ENCODE measurements around the gene BGN.

BGN gene

GRCh38 chrX:153511784-153512500 is 17.2 kb downstream of the BGN start:
- TF ChIP-seq FOXM1 (IDR thresholded peaks at IDR 0.05; ENCODE audit: borderline replicate concordance, low read depth) (no peak), TEAD4 (IDR thresholded peaks at IDR 0.05) (no peak), TCF12 (IDR thresholded peaks at IDR 0.05; ENCODE audit: low read depth) (no peak), MAX (IDR thresholded peaks at IDR 0.05) (no peak), TAF1 (IDR thresholded peaks at IDR 0.05; ENCODE audit: low read depth) (no peak), ZBTB7A (IDR thresholded peaks at IDR 0.05; ENCODE audit: low read depth) (no peak), CEBPB (IDR thresholded peaks at IDR 0.05) (no peak), EP300 (IDR thresholded peaks at IDR 0.05; ENCODE audit: borderline replicate concordance) (no peak), EGR1 (IDR thresholded peaks at IDR 0.05) (no peak)
- TF ChIP-seq, protein P1, sequence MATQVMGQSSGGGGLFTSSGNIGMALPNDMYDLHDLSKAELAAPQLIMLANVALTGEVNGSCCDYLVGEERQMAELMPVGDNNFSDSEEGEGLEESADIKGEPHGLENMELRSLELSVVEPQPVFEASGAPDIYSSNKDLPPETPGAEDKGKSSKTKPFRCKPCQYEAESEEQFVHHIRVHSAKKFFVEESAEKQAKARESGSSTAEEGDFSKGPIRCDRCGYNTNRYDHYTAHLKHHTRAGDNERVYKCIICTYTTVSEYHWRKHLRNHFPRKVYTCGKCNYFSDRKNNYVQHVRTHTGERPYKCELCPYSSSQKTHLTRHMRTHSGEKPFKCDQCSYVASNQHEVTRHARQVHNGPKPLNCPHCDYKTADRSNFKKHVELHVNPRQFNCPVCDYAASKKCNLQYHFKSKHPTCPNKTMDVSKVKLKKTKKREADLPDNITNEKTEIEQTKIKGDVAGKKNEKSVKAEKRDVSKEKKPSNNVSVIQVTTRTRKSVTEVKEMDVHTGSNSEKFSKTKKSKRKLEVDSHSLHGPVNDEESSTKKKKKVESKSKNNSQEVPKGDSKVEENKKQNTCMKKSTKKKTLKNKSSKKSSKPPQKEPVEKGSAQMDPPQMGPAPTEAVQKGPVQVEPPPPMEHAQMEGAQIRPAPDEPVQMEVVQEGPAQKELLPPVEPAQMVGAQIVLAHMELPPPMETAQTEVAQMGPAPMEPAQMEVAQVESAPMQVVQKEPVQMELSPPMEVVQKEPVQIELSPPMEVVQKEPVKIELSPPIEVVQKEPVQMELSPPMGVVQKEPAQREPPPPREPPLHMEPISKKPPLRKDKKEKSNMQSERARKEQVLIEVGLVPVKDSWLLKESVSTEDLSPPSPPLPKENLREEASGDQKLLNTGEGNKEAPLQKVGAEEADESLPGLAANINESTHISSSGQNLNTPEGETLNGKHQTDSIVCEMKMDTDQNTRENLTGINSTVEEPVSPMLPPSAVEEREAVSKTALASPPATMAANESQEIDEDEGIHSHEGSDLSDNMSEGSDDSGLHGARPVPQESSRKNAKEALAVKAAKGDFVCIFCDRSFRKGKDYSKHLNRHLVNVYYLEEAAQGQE (IDR thresholded peaks at IDR 0.05; ENCODE audit: low read depth): no peak
- TF ChIP-seq, protein P2, sequence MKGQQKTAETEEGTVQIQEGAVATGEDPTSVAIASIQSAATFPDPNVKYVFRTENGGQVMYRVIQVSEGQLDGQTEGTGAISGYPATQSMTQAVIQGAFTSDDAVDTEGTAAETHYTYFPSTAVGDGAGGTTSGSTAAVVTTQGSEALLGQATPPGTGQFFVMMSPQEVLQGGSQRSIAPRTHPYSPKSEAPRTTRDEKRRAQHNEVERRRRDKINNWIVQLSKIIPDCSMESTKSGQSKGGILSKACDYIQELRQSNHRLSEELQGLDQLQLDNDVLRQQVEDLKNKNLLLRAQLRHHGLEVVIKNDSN (IDR thresholded peaks at IDR 0.05): no peak

DNA sequence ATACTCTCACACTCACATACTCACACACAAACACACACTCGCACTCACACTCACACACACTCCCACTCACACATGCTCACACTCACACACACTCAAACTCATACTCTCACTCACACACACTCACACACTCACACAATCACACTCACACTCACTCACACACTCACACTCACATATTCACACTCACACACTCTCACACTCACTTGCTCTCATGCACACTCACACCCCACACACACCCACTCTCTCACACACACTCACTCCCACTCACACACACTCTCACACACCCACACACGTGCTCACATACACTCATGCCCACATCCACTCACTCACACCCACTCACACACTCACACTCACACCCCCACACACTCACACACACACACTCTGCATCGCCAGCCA is 17.7 kb downstream of the BGN start:
- TF ChIP-seq, protein P1 (IDR thresholded peaks at IDR 0.05; ENCODE audit: low read depth): no peak
- no peak for TF ChIP-seq CREB1 (IDR thresholded peaks at IDR 0.05; ENCODE audit: low read depth)
- TF ChIP-seq YY1 (IDR thresholded peaks at IDR 0.05; ENCODE audit: low read depth): no peak
- TF ChIP-seq FOXM1 (IDR thresholded peaks at IDR 0.05; ENCODE audit: borderline replicate concordance, low read depth): no peak
- TF ChIP-seq TAF1 (IDR thresholded peaks at IDR 0.05; ENCODE audit: low read depth): no peak
- TF ChIP-seq MAX (IDR thresholded peaks at IDR 0.05): no peak

GRCh38 chrX:153513265-153513664 is 18.5 kb downstream of the BGN start:
- no peak for TF ChIP-seq ZBTB7A (IDR thresholded peaks at IDR 0.05; ENCODE audit: low read depth)
- TF ChIP-seq, protein P2 (IDR thresholded peaks at IDR 0.05): no peak
- no peak for TF ChIP-seq NFIC (IDR thresholded peaks at IDR 0.05)
- TF ChIP-seq, protein P1 (IDR thresholded peaks at IDR 0.05; ENCODE audit: low read depth): no peak
- TF ChIP-seq RAD21 (IDR thresholded peaks at IDR 0.05; ENCODE audit: low read depth): no peak
- no peak for TF ChIP-seq TCF12 (IDR thresholded peaks at IDR 0.05; ENCODE audit: low read depth)
- TF ChIP-seq FOXM1 (IDR thresholded peaks at IDR 0.05; ENCODE audit: borderline replicate concordance, low read depth): no peak
- TF ChIP-seq YY1 (IDR thresholded peaks at IDR 0.05; ENCODE audit: low read depth): no peak
- TF ChIP-seq EP300 (IDR thresholded peaks at IDR 0.05; ENCODE audit: borderline replicate concordance): no peak
- no peak for TF ChIP-seq EGR1 (IDR thresholded peaks at IDR 0.05)
- TF ChIP-seq CREB1 (IDR thresholded peaks at IDR 0.05; ENCODE audit: low read depth): no peak
- TF ChIP-seq CEBPB (IDR thresholded peaks at IDR 0.05): no peak
- no peak for TF ChIP-seq TAF1 (IDR thresholded peaks at IDR 0.05; ENCODE audit: low read depth)
- no peak for TF ChIP-seq TEAD4 (IDR thresholded peaks at IDR 0.05)
- no peak for TF ChIP-seq MAX (IDR thresholded peaks at IDR 0.05)

DNA sequence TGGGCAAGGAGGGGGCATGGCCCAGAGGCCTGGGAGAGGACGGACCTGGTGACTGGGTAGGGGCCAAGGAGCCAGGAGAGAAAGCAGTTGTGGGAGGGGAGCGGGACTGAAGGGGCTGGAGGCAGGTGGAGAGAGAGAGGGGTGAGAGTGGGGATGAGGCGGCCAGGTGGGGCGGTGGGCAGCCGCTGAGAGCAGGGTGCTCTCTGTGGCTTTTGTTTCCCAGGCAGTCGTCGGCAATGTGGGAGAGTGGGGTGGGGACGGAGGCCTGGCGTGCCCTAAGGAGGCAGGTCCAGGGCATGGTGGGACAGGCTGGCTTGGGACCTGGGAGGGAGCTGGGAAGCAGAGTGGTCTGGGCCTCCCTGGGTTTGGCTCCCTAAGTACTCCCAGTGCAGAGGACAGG is 19.5 kb downstream of the BGN start:
- no peak for TF ChIP-seq ZBTB7A (IDR thresholded peaks at IDR 0.05; ENCODE audit: low read depth)
- TF ChIP-seq, protein P1 (IDR thresholded peaks at IDR 0.05; ENCODE audit: low read depth): no peak
- no peak for TF ChIP-seq CREB1 (IDR thresholded peaks at IDR 0.05; ENCODE audit: low read depth)
- no peak for TF ChIP-seq FOXM1 (IDR thresholded peaks at IDR 0.05; ENCODE audit: borderline replicate concordance, low read depth)
- TF ChIP-seq TAF1 (IDR thresholded peaks at IDR 0.05; ENCODE audit: low read depth): no peak
- no peak for TF ChIP-seq YY1 (IDR thresholded peaks at IDR 0.05; ENCODE audit: low read depth)

All from Ishikawa (cell line).